ENCODE data around the gene GALNT10.

DNA sequence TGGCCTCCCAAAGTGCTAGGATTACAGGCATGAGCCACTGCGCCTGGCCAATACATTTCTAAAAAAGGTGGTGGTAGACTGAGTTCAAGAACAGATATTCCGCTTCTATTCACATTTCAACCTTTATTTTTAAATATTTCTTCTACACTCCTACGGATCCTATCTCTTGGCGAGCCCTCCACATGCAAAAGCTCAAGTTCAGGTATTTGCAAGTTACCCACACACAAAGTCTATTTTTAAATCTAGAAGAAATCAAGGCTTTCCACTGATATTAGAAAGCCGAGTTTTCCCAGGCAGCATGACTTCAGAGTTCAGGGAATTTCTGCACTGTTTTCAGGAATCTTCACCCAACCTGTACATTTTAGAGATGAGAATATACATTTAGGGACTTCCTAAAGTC lies 153.9 kb downstream of the GALNT10 start:
- TF ChIP-seq GATA3 (IDR thresholded peaks at IDR 0.05; ENCODE audit: low read depth, low read length) (no peak), GATA2 (IDR thresholded peaks at IDR 0.05; ENCODE audit: low read depth, low read length) (no peak)
